ENCODE data around the gene VWA2.

- no peak for TF ChIP-seq CTCF (conservative IDR thresholded peaks at IDR 0.05)
- no peak for TF ChIP-seq ZFX (IDR thresholded peaks at IDR 0.05)
Measured at GRCh38 chr10:114252883-114253282, 13.8 kb downstream of the VWA2 start.

All from C4-2B (cell line).